IMR-90 (cell line): ENCODE data around the gene RNASE1. TPM values are rescaled to one million over a fixed set of nuclear protein-coding genes. Genes with fewer than 3 reads are reported as not detected.

Source experiments
- ATAC-seq: fragments of 200-7000 bp; cut with Tn5 transposase; 2 replicates; pipeline ENCODE4 v1.9.1; 2020; ENCODE audit warnings: low read depth, mild to moderate bottlenecking, moderate library complexity
- BruUV-seq: library from RNA; stranded (reverse); fragments of 400-500 nt; replicated peaks from 2 replicates; lab custom pipeline; 2021; lab: Mats Ljungman, UMichigan
- CTCF ChIA-PET: fragments of 300-600 bp; formaldehyde crosslinking; extraction: SDS; loops from one replicate; lab custom pipeline; 2021; ENCODE audit warnings: antibody characterized with exemption; lab: Yijun Ruan, JAX
- POLR2A ChIA-PET: fragments of 300-600 bp; sonication (Branson Sonifier 250); formaldehyde crosslinking; loops from one replicate; lab custom pipeline; 2022; ENCODE audit warnings: antibody characterized with exemption; ENCODE audit not compliant: unreplicated experiment; lab: Charles Lee
- DNase-seq: peaks from one replicate; pipeline ENCODE4 v3.0.0; 2013
- H2AFZ ChIP-seq: replicated peaks from 2 replicates; pipeline ENCODE3; 2013; ENCODE audit warnings: low read length, mild to moderate bottlenecking; ENCODE audit not compliant: poor library complexity
- H2AK5ac ChIP-seq: 2 replicates; pipeline ENCODE4 v1.6.1; 2013; ENCODE audit warnings: low read depth, low read length, inconsistent platforms
- H2AK9ac ChIP-seq: replicated peaks from 2 replicates; pipeline ENCODE3; 2013; ENCODE audit warnings: mild to moderate bottlenecking, low read depth, low read length, moderate library complexity; ENCODE audit not compliant: poor library complexity
- H2BK120ac ChIP-seq: 2 replicates; pipeline ENCODE4 v1.6.1; 2013; ENCODE audit warnings: low read depth, low read length, inconsistent platforms
- H2BK15ac ChIP-seq: 3 replicates; pipeline ENCODE4 v1.6.1; 2013; ENCODE audit warnings: low read depth, low read length, inconsistent platforms
- H2BK20ac ChIP-seq: 2 replicates; pipeline ENCODE4 v1.6.1; 2013; ENCODE audit warnings: low read depth, mild to moderate bottlenecking, inconsistent platforms, low read length, moderate library complexity
- H2BK5ac ChIP-seq: 2 replicates; pipeline ENCODE4 v1.6.1; 2013; ENCODE audit warnings: mild to moderate bottlenecking, low read depth, low read length, inconsistent platforms; ENCODE audit not compliant: poor library complexity, severe bottlenecking
- H3K14ac ChIP-seq: replicated peaks from 2 replicates; pipeline ENCODE4 v1.6.1; 2013; ENCODE audit warnings: low read depth, low read length, inconsistent platforms
- H3K18ac ChIP-seq: 2 replicates; pipeline ENCODE4 v1.6.1; 2013; ENCODE audit warnings: low read depth, low read length, control low read depth
- H3K23ac ChIP-seq: 2 replicates; pipeline ENCODE4 v1.6.1; 2013; ENCODE audit warnings: low read depth, low read length, inconsistent platforms
- H3K27ac ChIP-seq: 2 replicates; pipeline ENCODE4 v1.5.1; 2013; ENCODE audit warnings: mild to moderate bottlenecking, control low read depth, low read length; ENCODE audit not compliant: insufficient read depth
- H3K27me3 ChIP-seq: 2 replicates; pipeline ENCODE4 v1.6.1; 2013; ENCODE audit warnings: low read length; ENCODE audit not compliant: control insufficient read depth, insufficient read depth
- H3K36me3 ChIP-seq: 2 replicates; pipeline ENCODE4 v1.6.1; 2013; ENCODE audit warnings: low read length, mixed read lengths; ENCODE audit not compliant: control insufficient read depth, insufficient read depth
- H3K4ac ChIP-seq: 2 replicates; pipeline ENCODE4 v1.6.1; 2013; ENCODE audit warnings: low read depth, low read length, inconsistent platforms
- H3K4me1 ChIP-seq: 2 replicates; pipeline ENCODE4 v1.6.1; 2013; ENCODE audit warnings: low read length, mixed read lengths; ENCODE audit not compliant: control insufficient read depth, insufficient read depth
- H3K4me2 ChIP-seq: 2 replicates; pipeline ENCODE4 v1.6.1; 2013; ENCODE audit warnings: low read depth, mild to moderate bottlenecking, control low read depth, low read length, moderate library complexity
- H3K4me3 ChIP-seq: 2 replicates; pipeline ENCODE4 v1.5.1; 2013; ENCODE audit warnings: low read depth, mild to moderate bottlenecking, control low read depth, low read length, moderate library complexity; ENCODE audit not compliant: insufficient read depth
- H3K56ac ChIP-seq: 2 replicates; pipeline ENCODE4 v1.6.1; 2013; ENCODE audit warnings: low read length, inconsistent platforms; ENCODE audit not compliant: insufficient read depth; ENCODE audit errors: extremely low read depth
- H3K79me1 ChIP-seq, 2 experiments: 2 replicates each; pipeline ENCODE4 v1.6.1; 2013; ENCODE audit warnings: low read length in 2 of 2, inconsistent platforms in 1 of 2, low read depth in 1 of 2
- H3K9ac ChIP-seq: 2 replicates; pipeline ENCODE4 v1.6.1; 2013; ENCODE audit warnings: low read depth, low read length, control low read depth
- H3K9me1 ChIP-seq: 2 replicates; pipeline ENCODE4 v1.6.1; 2013; ENCODE audit warnings: low read length, inconsistent platforms; ENCODE audit not compliant: insufficient read depth
- H3K9me3 ChIP-seq: 2 replicates; pipeline ENCODE4 v1.6.1; 2013; ENCODE audit warnings: low read length; ENCODE audit not compliant: control insufficient read depth, insufficient read depth
- H4K20me1 ChIP-seq: 2 replicates; pipeline ENCODE4 v1.6.1; 2013; ENCODE audit warnings: low read length, inconsistent platforms; ENCODE audit not compliant: insufficient read depth
- H4K5ac ChIP-seq: 2 replicates; pipeline ENCODE4 v1.6.1; 2013; ENCODE audit warnings: mild to moderate bottlenecking, low read depth, low read length, control low read depth
- H4K8ac ChIP-seq, 2 experiments: 2 replicates each; pipeline ENCODE4 v1.6.1; 2013; ENCODE audit warnings: low read depth in 2 of 2, low read length in 2 of 2, control low read depth in 1 of 2, inconsistent platforms in 1 of 2
- H4K91ac ChIP-seq: 2 replicates; pipeline ENCODE4 v1.6.1; 2013; ENCODE audit warnings: low read depth, low read length, inconsistent platforms; ENCODE audit not compliant: insufficient read depth
- BHLHE40 ChIP-seq: fragments of 150-350 bp; IDR thresholded peaks from 2 replicates; pipeline ENCODE4 v1.6.1; 2016; ENCODE audit warnings: mild to moderate bottlenecking, low read depth, low read length
- ELK1 ChIP-seq: fragments of 150-350 bp; IDR thresholded peaks from 2 replicates; pipeline ENCODE4 v1.6.1; 2016; ENCODE audit warnings: low read depth, mild to moderate bottlenecking, low read length, moderate library complexity, borderline replicate concordance
- FOS ChIP-seq: fragments of 150-350 bp; IDR thresholded peaks from 2 replicates; pipeline ENCODE4 v1.6.1; 2016; ENCODE audit warnings: low read depth, low read length
- NFE2L2 ChIP-seq: fragments of 150-350 bp; IDR thresholded peaks from 2 replicates; pipeline ENCODE4 v1.6.1; 2016; ENCODE audit warnings: low read depth, mild to moderate bottlenecking, low read length
- RFX5 ChIP-seq: IDR thresholded peaks from 2 replicates; pipeline ENCODE4 v1.8.0; 2012; ENCODE audit warnings: low read depth, mild to moderate bottlenecking, low read length, moderate library complexity
- WGBS, 2 experiments: methylation state at CpG; one replicate each; pipeline versions ENCODE4 v1.1.5 to v1.1.7; 2013; ENCODE audit warnings: missing lambda C conversion rate in 2 of 2; ENCODE audit not compliant: insufficient read length in 1 of 2; ENCODE audit errors: extremely low coverage in 2 of 2; 5-methylcytosine and 5-hydroxymethylcytosine counted together
- dilution Hi-C: fragments of 300-500 bp; cut with HindIII; formaldehyde crosslinking; loops from one replicate; pipeline ENCODE4 v1.14.3; 2018; ENCODE audit warnings: low sequenced_read_pairs; ENCODE audit not compliant: unreplicated experiment
- in situ Hi-C: fragments of 300-500 bp; cut with MboI; formaldehyde crosslinking; loops from 3 replicates; pipeline ENCODE4 v1.14.3; 2019; ENCODE audit warnings: low sequenced_read_pairs, inconsistent platforms, mixed read lengths
- intact Hi-C: fragments of 100-400 bp; cut with micrococcal nuclease; formaldehyde crosslinking; loops from 2 replicates; pipeline ENCODE4 v1.10.0; 2022
- polyA plus RNA-seq, 3 experiments: library from polyadenylated mRNA; depleted of rRNA; stranded (reverse); fragments of >200 nt; gene quantifications; 2 replicates each; pipeline ENCODE4 v1.2.3, GENCODE V29; 2012; ENCODE audit warnings: low replicate concordance in 1 of 3
- total RNA-seq: library from RNA; depleted of rRNA; stranded (reverse); fragments of >200 nt; gene quantifications from 2 replicates; pipeline ENCODE4 v1.2.3, GENCODE V29; 2012

RNASE1 gene
- total and polyA plus RNA-seq, 2 of the 4 experiments (the other 2 are of a cell fraction), result not detected

- no peaks in the 10 kb centered on the region for H3K36me3 ChIP-seq
- H4K5ac ChIP-seq, result no peak overlapping the region
- no peak overlapping the region for H2BK20ac ChIP-seq
- intact Hi-C loops, result no loop called here
- no TSS peak for BruUV-seq
- H4K20me1 ChIP-seq, result no peaks in the 10 kb centered on the region
- in situ Hi-C loops, result no loop called here
- TF ChIP-seq FOS, result no peak
- no peak for TF ChIP-seq ELK1
- no peak for TF ChIP-seq RFX5
- TF ChIP-seq NFE2L2, result no peak
- TF ChIP-seq BHLHE40, result no peak
- H4K8ac ChIP-seq, result no peak overlapping the region
- H3K23ac ChIP-seq, result no peak overlapping the region
- no peaks in the 10 kb centered on the region for H3K79me1 ChIP-seq
- H3K14ac ChIP-seq, result no peak overlapping the region
- H3K4ac ChIP-seq, result no peak overlapping the region
- ChIA-PET POLR2A (no interaction called here), CTCF (no interaction called here)
- H2BK15ac ChIP-seq, result no peak overlapping the region
- WGBS, 2 experiments, result no CpG with 5 or more reads among the region's 6 CpGs
- no peak overlapping the region for H2AK5ac ChIP-seq
- no peak overlapping the region for H3K27ac ChIP-seq
- H3K4me2 ChIP-seq, result no peak overlapping the region
- dilution Hi-C loops, result no loop called here
- no peak overlapping the region for H2AK9ac ChIP-seq
- H3K9me3 ChIP-seq, result no peaks in the 10 kb centered on the region
- no peak overlapping the region for H2BK120ac ChIP-seq
- no peaks in the 10 kb centered on the region for H3K4me1 ChIP-seq
- no peaks in the 10 kb centered on the region for H3K27me3 ChIP-seq
- ATAC-seq, result no peak
- H2AFZ ChIP-seq, result no peak overlapping the region
- no peak overlapping the region for H3K18ac ChIP-seq
- no peak overlapping the region for H3K9ac ChIP-seq
- no peaks in the 10 kb centered on the region for H3K9me1 ChIP-seq
- no peak overlapping the region for H3K4me3 ChIP-seq
- no peak overlapping the region for H4K91ac ChIP-seq
- no peak overlapping the region for H2BK5ac ChIP-seq
- no peak overlapping the region for H3K56ac ChIP-seq
- no peak for DNase-seq
Measured at GRCh38 chr14:20807304-20808161, 4.9 kb upstream of the RNASE1 start.
